Ascending aorta (tissue), 2 donors: ENCODE results near the gene GADD45B. TPM values are rescaled to one million over a fixed set of nuclear protein-coding genes. Genes with fewer than 3 reads are reported as not detected.

Source experiments
- DNase-seq, 2 donors: peaks; one replicate each; pipeline ENCODE4 v3.0.0-alpha.2; 2019; ENCODE audit warnings: low spot score in 2 of 2
- H3K27ac ChIP-seq, 2 donors: fragments of 200-600 bp; sonication (generic); one replicate each; pipeline ENCODE4 v1.5.1; 2016 to 2017; ENCODE audit warnings: mild to moderate bottlenecking in 1 of 2
- H3K27me3 ChIP-seq: fragments of 200-600 bp; sonication (generic); one replicate; pipeline ENCODE4 v1.5.1; 2017
- H3K36me3 ChIP-seq, 2 donors: fragments of 200-600 bp; sonication (generic); one replicate each; pipeline ENCODE4 v1.5.1; 2016
- H3K4me1 ChIP-seq, 2 donors: fragments of 200-600 bp; sonication (generic); one replicate each; pipeline ENCODE4 v1.5.1; 2016 to 2017; ENCODE audit warnings: mild to moderate bottlenecking in 1 of 2
- H3K4me3 ChIP-seq, 2 donors: fragments of 200-600 bp; sonication (generic); one replicate each; pipeline ENCODE4 v1.5.1; 2016 to 2017; ENCODE audit warnings: mild to moderate bottlenecking in 1 of 2
- H3K9me3 ChIP-seq, 2 donors: fragments of 200-600 bp; sonication (generic); one replicate each; pipeline ENCODE4 v1.5.1; 2016
- CTCF ChIP-seq, 3 experiments: fragments of 200-600 bp in 2 of 3; fragments of 450-650 bp in 1 of 3; sonication (generic) in 2 of 3; IDR thresholded peaks; one replicate each; pipeline ENCODE4 v1.5.1; 2016 to 2019; ENCODE audit warnings: antibody characterized with exemption in 3 of 3, mild to moderate bottlenecking in 1 of 3, moderate library complexity in 1 of 3
- intact Hi-C: fragments of 100-400 bp; cut with DNase I; formaldehyde crosslinking; loops from one replicate; pipeline ENCODE4 v1.15.1; 2023
- total RNA-seq: library from RNA; depleted of rRNA; stranded (reverse); fragments of >200 nt; gene quantifications from one replicate; pipeline ENCODE4 v1.1.0, GENCODE V29; 2016

GADD45B gene
- total RNA-seq, 1 donor from 2014 or later: 514 TPM

GRCh38 chr19:2446381-2446780 is 29.5 kb upstream of the GADD45B start:
- intact Hi-C loops: no loop called here
- Histone ChIP-seq H3K36me3 (peaks cover 11 to 13% of the 10 kb centered on the region in 2 donors), H3K9me3 (no peaks in the 10 kb centered on the region), H3K27me3 (no peaks in the 10 kb centered on the region), H3K27ac (no peak overlapping the region), H3K4me1 (no peaks in the 10 kb centered on the region), H3K4me3 (no peak overlapping the region)
- DNase-seq: no peak
- TF ChIP-seq CTCF (IDR thresholded peaks at IDR 0.05): no peak

GRCh38 chr19:2449019-2449418 is 26.9 kb upstream of the GADD45B start:
- H3K27ac ChIP-seq: no peak overlapping the region
- H3K27me3 ChIP-seq: no peaks in the 10 kb centered on the region
- H3K9me3 ChIP-seq: no peaks in the 10 kb centered on the region
- intact Hi-C loops: no loop called here
- no peak for DNase-seq
- H3K36me3 ChIP-seq: peaks cover 0 to 1% of the 10 kb centered on the region in 2 donors
- no peaks in the 10 kb centered on the region for H3K4me1 ChIP-seq
- no peak for TF ChIP-seq CTCF (IDR thresholded peaks at IDR 0.05)
- H3K4me3 ChIP-seq: no peak overlapping the region

GRCh38 chr19:2451138-2451537 is 24.8 kb upstream of the GADD45B start:
- TF ChIP-seq CTCF (IDR thresholded peaks at IDR 0.05): no peak
- peaks cover 8 to 10% of the 10 kb centered on the region in 2 donors for H3K4me1 ChIP-seq
- no peaks in the 10 kb centered on the region for H3K27me3 ChIP-seq
- no peak overlapping the region for H3K4me3 ChIP-seq
- no peak overlapping the region for H3K27ac ChIP-seq
- DNase-seq: no peak
- intact Hi-C loops: no loop called here
- no peaks in the 10 kb centered on the region for H3K9me3 ChIP-seq
- no peaks in the 10 kb centered on the region for H3K36me3 ChIP-seq

GRCh38 chr19:2451741-2452140 is 24.2 kb upstream of the GADD45B start:
- Histone ChIP-seq H3K4me1 (peaks cover 8 to 10% of the 10 kb centered on the region in 2 donors), H3K9me3 (no peaks in the 10 kb centered on the region), H3K27ac (no peak overlapping the region), H3K27me3 (no peaks in the 10 kb centered on the region), H3K36me3 (no peaks in the 10 kb centered on the region), H3K4me3 (no peak overlapping the region)
- no peak for DNase-seq
- intact Hi-C loops: no loop called here
- no peak for TF ChIP-seq CTCF (IDR thresholded peaks at IDR 0.05)

- Histone ChIP-seq H3K9me3 (no peaks in the 10 kb centered on the region), H3K27ac (no peak overlapping the region), H3K4me1 (peaks cover 8 to 13% of the 10 kb centered on the region in 2 donors), H3K36me3 (no peaks in the 10 kb centered on the region), H3K4me3 (no peak overlapping the region), H3K27me3 (no peaks in the 10 kb centered on the region)
- intact Hi-C loops: no loop called here
- DNase-seq: no peak
- TF ChIP-seq CTCF (IDR thresholded peaks at IDR 0.05): no peak
These were observed 22.4 kb upstream of the GADD45B start for GRCh38 chr19:2453431-2454025.
